Left hindlimb (tissue), 1 donor: ENCODE measurements around the gene SCO2.
"Not testable (repeated sequence)": the region's sequence is repeated elsewhere in the genome, so short reads cannot be mapped to it uniquely, and the experiment has no call there.

ENCODE experiments used
- DNase-seq: peaks from one replicate; pipeline ENCODE4 v3.0.0-alpha.2; 2018

SCO2 gene

GRCh38 chr22:50548921-50549790 is 23.8 kb upstream of the SCO2 start:
- DNase-seq, result peak; percentile 21

GRCh38 chr22:50548040-50548920 is 22.9 kb upstream of the SCO2 start:
- peak; percentile 34 for DNase-seq

DNA sequence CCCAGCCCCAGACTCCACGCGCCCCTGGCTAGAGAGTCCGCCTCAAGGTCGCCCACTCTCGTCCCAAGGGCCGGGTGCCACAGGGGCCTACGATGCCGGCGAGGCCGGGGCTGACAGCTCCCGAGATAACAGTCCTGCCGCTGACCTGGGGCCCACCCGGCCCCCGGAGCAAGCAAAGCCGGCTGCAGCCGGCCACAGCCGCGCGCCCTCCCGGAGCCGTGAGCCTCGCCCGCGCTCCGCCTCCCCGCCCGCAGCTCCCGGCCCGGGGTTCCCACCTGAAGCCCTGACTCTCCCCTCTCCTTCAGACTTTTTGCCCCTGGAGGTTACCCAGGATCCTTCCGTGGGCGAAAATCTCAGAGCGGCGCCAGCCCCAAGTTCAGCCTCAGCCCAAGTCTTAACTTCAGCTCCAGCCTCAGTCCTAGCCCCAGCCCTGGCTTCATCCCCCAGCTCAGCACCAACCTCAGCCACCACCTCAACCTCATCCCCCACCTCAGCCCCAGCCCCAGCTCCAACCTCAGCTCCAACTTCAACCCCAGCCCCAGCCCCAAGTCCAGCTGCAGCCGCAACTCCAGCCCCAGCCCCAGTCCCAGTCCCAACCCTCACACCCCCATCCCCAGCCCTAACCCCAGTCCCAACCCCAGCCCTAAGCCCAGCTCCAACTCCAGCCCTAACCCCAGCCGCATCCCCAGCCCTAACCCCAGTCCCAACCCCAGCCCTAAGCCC is 22.0 kb upstream of the SCO2 start:
- DNase-seq, result peak; percentile 17

DNA sequence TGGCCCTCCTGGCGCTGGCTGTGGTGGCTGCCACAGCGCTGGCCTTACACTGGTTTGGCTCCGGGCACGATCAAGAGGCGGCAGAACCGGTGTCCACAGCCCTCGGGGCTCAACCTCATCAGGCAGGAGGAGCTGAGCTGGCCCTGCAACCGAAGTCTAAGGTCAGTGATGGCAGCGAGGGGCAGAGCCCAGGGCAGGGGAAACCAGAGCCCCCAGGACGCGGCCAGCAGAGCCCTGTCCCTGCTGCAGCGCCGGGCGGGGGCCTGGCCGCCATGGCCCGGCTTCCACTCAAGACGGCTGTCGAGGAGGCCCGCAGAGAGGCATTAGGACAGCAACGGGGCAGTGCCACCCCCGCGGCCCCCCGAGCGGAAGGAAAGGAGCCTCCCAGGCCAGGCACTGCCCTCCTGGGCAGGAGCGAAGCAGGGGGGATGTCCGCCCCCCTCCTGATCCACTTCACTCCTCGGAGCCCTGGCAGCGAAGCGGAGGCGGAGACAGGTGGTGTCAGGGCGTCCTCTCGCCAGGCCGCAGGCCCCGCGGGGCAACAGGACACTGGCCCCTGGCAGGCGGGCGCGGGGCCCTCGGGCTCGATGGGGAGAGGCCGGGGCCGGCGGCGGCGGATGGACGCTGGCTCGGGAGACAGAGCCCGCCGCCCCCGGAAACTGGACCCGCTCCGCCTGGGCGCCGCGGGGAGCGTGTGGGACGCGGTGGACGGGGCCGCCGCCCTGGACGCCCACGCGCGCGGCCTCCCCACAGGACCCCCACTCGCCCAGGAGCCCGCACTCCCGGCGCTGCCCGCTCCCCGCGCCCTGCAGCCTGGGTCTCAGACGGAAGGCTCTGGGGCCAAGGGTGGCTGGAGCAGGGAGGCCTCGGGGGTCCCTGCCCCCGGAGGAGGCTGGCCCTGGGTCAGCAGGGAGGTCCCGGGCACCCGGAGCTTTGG is 21.2 kb upstream of the SCO2 start:
- peak; percentile 26 for DNase-seq

- peak; percentile 31 for DNase-seq
These were observed 20.3 kb upstream of the SCO2 start, which contains the start of gene KLHDC7B for GRCh38 chr22:50545522-50546325. Gene KLHDC7B, plus strand, starts transcription at chr22:50545899. Its CDS starts 345 bp downstream, at chr22:50546244.

GRCh38 chr22:50544746-50545253 is 19.4 kb upstream of the SCO2 start:
- DNase-seq, result no peak

GRCh38 chr22:50544078-50544745 is 18.8 kb upstream of the SCO2 start:
- DNase-seq, result no peak

DNA sequence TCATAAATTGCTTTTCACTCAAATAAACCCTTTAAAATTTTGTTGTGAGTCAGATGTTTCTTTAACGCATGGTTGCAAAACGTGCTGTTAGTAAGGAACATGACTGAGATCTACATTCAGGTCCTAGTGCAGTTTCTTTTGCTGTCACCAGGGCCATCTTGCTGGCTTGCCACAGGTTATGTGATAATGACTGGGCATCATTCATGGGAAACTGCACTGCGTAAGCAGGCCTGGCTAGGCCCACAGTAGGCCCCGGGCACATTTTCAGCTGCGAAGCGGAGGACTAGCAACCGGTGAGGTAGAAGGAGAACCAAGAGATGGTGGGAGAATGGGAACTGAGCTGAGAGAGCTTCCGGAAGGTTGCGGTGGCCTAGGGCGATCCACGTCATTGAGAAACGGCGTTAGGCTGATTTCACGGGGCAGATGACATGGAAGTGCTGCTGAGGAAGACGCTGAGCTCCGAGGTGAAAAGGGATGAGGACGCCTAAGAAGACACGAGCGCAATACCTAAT is 17.1 kb upstream of the SCO2 start:
- DNase-seq, result peak; percentile 25

- peak; percentile 14 for DNase-seq
These were observed 16.2 kb upstream of the SCO2 start for GRCh38 chr22:50541667-50542026.

DNA sequence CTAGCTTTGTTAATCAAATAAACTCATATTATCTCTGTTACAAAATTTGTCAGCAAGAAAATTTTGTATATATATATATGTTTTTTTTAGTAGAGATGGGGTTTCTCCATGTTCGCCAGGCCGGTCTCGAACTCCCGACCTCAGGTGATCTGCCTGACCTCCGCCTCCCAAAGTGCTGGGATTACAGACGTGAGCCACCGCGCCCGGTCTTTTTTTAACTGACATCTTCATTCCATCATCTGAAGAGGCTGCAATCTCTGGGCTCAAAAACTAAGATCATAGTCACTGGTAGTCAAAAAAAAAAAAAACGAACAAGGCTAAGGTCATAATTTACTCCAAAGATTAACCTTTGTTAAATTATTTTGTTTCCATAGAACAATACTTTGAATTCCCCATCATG is 15.0 kb upstream of the SCO2 start:
- DNase-seq, result peak; percentile 2

DNA sequence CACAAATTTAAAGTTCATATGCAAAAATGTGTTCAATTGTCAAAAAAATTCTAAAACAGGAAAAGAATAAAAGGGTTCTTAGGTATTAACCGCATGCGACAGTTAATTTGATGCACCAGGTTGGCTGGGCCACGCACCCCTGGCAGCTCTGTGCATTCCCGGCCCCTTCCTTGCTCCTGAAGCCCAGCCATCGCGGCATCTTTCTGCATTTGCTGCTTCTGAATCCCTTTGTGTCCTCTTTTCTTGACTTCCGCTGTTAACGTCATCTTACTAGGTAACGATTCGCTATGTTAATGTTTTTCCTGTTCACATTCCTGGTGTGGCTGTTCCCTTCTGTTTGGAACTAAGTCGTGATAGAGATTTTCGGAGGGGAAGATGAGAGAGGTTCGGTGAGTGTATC is 12.4 kb upstream of the SCO2 start:
- DNase-seq, result no peak

DNA sequence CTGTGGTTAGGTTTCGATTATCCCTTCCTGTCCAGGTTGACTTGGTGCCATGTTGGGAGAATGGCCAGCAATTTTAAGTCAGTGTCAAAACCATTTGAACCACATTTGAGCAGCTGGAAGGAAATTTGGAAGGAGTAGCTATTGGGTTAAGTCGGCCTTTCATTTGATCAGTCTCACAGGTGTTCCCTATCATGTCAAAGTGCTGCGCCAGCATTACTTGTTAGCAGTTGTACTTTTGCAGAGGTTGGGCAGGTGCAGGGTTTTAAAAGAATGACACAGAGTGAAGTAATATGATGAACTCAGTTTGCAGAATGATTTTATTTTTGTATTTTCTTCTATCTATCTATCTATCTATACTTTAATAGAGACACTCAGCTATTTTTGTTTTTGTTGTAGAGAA is 10.8 kb upstream of the SCO2 start:
- no peak for DNase-seq

- no peak for DNase-seq
These were observed 9.7 kb upstream of the SCO2 start for GRCh38 chr22:50535113-50535512.

DNA sequence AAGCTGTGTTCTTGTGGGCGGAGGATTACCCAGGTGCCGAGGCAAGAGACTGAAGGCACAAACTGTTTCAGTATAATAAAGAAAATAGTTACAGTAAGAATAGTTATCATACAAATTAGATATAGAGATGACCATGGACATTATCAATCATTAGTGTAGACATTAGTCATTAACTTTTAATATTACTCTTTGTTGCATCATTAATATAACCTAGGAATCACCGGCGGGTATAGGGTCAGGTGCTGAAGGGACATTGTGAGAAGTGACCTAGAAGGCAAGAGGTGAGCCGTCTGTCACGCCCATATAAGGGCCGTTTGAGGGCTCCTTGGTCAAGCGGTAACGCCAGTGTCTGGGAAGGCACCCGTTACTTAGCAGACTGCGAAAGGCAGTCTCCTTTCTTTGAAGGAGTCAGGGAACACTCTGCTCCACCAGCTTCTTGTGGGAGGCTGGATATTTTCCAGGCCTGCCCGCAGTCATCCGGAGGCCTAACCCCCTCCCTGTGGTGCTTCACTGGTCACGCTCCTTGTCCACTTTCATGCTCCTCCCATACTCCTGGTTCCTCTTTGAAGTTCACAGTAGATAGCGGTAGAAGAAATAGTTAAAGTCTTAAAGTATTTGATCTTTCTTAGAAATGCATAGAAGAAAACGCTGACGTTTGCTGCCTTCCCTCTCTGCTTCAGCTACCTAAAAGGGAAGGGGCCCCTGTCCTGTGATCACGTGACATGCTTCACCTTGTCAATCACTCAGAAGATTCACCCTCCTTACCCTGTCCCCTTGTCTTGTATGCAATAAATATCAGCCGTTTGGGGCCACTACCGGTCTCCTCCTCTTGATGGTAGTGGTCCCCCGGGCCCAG is 8.7 kb upstream of the SCO2 start:
- DNase-seq, result not testable (repeated sequence)

GRCh38 chr22:50532824-50533796 is 7.7 kb upstream of the SCO2 start:
- no peak for DNase-seq

GRCh38 chr22:50531962-50532674 is 6.7 kb upstream of the SCO2 start:
- peak; percentile 83 for DNase-seq

DNA sequence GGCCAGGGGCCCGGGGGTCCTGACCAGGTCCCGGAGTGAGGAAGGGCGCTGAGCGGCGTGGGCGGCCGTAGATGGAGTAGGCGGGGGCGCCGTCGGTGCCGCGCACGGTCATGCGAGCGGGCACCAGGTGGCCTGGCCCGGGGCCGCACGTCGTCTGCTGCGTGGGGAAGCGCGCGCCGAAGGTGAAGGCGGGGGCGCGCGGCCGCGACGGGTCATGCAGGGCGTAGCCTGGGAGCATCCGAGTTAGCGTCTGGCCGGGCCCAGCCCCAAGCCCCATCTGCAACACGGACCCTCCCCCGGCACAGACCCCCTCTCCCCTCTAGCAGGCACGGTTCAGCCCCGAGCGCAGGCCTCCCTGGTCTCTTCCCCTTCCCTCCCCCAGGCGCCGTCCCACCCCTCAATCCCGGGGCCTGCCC is 6.2 kb upstream of the SCO2 start:
- DNase-seq, result no peak
